Immature natural killer cell (primary cell): ENCODE data around the gene MSH5. TPM values are rescaled to one million over a fixed set of nuclear protein-coding genes. Genes with fewer than 3 reads are reported as not detected.

ENCODE experiments used
- DNase-seq, 3 donors: peaks; one replicate each; pipeline ENCODE4 v3.0.0; 2022; ENCODE audit warnings: mixed read lengths in 1 of 3
- H3K27ac Mint-ChIP-seq, 6 donors: one replicate each; pipeline ENCODE4 v1.8.0; 2020; ENCODE audit warnings: mixed read lengths in 6 of 6, mild to moderate bottlenecking in 5 of 6, inconsistent platforms in 4 of 6, moderate library complexity in 3 of 6
- H3K27me3 Mint-ChIP-seq, 3 donors: one replicate each; pipeline ENCODE4 v1.8.0; 2020 to 2021; ENCODE audit warnings: low read depth in 3 of 3, mild to moderate bottlenecking in 3 of 3, mixed read lengths in 3 of 3, moderate library complexity in 3 of 3, inconsistent platforms in 1 of 3
- H3K36me3 Mint-ChIP-seq, 3 donors: one replicate each; pipeline ENCODE4 v1.8.0; 2020; ENCODE audit warnings: mixed read lengths in 3 of 3, inconsistent platforms in 2 of 3, mild to moderate bottlenecking in 2 of 3
- H3K4me1 Mint-ChIP-seq, 2 donors: one replicate each; pipeline ENCODE4 v1.8.0; 2020; ENCODE audit warnings: inconsistent platforms in 2 of 2, mild to moderate bottlenecking in 2 of 2, mixed read lengths in 2 of 2, moderate library complexity in 1 of 2
- H3K4me3 Mint-ChIP-seq, 5 donors: one replicate each; pipeline ENCODE4 v1.8.0; 2020; ENCODE audit warnings: mild to moderate bottlenecking in 5 of 5, mixed read lengths in 5 of 5, inconsistent platforms in 3 of 5, moderate library complexity in 3 of 5
- H3K9me3 Mint-ChIP-seq, 6 donors: one replicate each; pipeline ENCODE4 v1.8.0; 2020; ENCODE audit warnings: mild to moderate bottlenecking in 6 of 6, mixed read lengths in 6 of 6, inconsistent platforms in 4 of 6, moderate library complexity in 3 of 6
- polyA plus RNA-seq, 3 donors: library from polyadenylated mRNA; unstranded; fragments of 300-500 nt; fragmentation: Illumina TruSeq; gene quantifications; one replicate each; pipeline ENCODE4 v1.2.3, GENCODE V29; 2021

MSH5 gene
- polyA plus RNA-seq, 3 donors from 2014 or later = 2.1 to 2.5 TPM; not detected in 1

DNA sequence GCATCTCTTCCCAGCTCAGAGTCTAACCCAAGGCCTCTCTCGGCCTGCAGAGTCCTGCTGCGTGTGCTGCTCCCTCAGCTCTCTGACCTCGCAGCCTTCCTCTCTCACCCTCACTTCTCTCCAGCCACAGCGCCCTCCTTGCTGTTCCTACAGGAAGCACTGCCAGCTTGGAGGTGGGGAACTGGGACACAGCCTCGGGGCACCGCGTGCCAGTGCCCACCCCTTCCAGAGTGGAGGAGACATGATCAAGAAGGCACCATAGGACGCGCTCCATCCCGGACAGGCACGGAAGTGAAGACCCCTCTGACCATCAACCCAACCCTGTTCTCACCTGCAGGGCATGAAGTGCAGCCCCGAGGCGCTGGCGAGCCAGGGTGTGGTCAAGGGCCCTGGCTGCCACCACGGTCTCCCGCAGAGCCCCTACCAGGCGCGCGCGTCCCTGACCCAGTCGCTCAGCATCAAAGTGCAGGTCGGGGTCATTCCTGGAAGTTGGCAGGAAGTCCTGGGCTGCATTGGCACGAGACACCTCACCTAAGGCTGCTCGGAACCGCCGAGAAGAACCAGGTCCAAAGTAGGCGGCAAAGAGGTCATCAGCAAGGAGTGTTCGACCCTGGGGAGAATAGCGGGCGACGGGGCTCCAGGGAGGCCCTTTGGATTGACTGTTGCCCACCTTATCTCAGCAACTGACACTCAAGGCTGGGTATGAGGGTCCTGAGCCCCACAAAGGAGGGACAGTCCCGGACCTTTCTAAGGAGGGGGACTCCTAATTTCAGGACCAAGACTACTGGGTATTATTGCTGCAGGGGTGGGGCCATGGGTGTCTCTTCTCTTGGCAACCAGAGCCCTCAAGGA lies 36.1 kb downstream of the MSH5 start:
- Mint-ChIP-seq H3K9me3 (no peaks in the 10 kb centered on the region), H3K36me3 (peaks cover 0 to under 1% (median 0%) of the 10 kb centered on the region in 3 donors), H3K4me1 (peaks cover 23 to 40% of the 10 kb centered on the region in 2 donors)

DNA sequence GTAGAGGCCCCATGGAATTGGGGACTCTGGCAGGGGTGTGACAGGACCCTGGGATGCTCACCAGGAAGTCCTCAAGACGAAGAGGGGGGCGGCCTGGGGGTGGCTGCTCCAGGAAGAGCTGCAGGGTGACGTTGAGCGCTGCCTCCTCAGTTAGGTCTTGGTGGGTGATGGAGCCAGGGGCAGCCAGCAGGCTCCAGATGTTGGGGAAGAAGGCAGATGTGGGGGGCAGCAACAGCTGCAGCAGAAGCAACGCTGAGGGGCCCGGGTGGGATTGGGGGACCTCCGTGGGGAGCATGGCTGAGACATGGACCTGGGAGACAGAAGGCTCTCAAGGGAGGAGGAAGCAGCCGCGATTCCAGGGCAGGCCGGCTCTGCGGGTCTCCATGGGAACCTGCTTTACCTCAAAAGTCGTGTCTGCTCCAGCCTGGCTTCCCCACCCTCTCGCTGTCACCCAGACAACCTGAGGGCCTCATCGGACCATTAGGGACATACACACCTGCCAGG lies 36.7 kb downstream of the MSH5 start:
- peak overlapping the region in 3 of 5 donors; percentile 11 to 38 (median 17) for H3K4me3 Mint-ChIP-seq
- H3K36me3 Mint-ChIP-seq = peaks cover 0 to 3% (median 0%) of the 10 kb centered on the region in 3 donors
- H3K9me3 Mint-ChIP-seq = no peaks in the 10 kb centered on the region
- H3K27me3 Mint-ChIP-seq = peaks cover 0 to 2% (median 2%) of the 10 kb centered on the region in 3 donors
- peaks cover 17 to 34% of the 10 kb centered on the region in 2 donors for H3K4me1 Mint-ChIP-seq
- H3K27ac Mint-ChIP-seq = peak overlapping the region in 4 of 6 donors; percentile 7 to 57 (median 32)
- no peak for DNase-seq

More for the DNA sequence above, 36.1 kb downstream of the MSH5 start:
- H3K4me3 Mint-ChIP-seq = peak overlapping the region in 2 of 5 donors; percentile 17 to 38
- H3K27ac Mint-ChIP-seq = peak overlapping the region in 4 of 6 donors; percentile 2 to 66 (median 44)
- peaks cover 0 to 2% (median 2%) of the 10 kb centered on the region in 3 donors for H3K27me3 Mint-ChIP-seq
- no peak for DNase-seq

DNA sequence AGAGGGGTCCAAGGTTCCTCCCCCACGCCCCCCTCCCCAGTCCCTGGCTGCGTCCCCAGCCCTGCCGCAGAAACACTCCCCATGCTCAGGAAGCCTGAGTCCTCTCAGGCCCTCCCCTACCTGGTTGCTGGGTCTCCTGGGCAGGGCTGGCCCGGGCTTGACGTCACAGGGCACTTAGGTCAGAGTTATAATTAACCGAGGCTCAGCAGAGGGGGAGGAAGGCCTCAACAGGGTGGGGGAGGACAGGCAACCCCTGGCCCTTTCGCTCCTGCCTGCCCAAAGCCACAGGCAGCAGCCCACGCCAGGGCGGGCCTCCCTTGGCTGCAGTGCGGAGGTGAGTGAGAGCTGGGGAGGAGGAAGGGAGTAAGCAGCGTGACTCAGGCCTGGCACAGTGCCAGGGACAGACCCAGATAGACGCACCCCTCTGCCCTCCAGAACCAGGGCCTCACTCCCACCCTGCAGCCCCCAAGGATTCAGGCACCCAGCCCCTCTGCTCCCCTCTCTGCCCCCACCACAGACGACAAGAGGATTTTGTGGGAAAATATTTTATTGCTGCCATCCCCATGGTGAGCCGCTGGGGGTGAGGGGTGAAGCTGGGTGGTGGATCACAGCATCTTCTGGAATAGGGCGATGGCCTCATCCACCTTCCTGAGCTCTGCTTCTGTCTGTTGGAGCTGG lies 37.3 kb downstream of the MSH5 start, which contains the start of gene VWA7:
Gene VWA7, minus strand, starts transcription at position 340 of the 678 bp plus-strand sequence. CDS start 549 bp downstream, outside the sequence.
- peak within 1 kb of the TSS; percentile 24 to 57 (median 42) for H3K27ac Mint-ChIP-seq
- peak within 1 kb of the TSS in 3 of 5 donors; percentile 35 to 56 (median 38) for H3K4me3 Mint-ChIP-seq
- peaks cover 0 to 2% (median 2%) of the 10 kb centered on the region in 3 donors for H3K27me3 Mint-ChIP-seq
- peaks cover 16 to 31% of the 10 kb centered on the region in 2 donors for H3K4me1 Mint-ChIP-seq
- DNase-seq = peak; percentile 59 to 67 (median 64)
- H3K36me3 Mint-ChIP-seq = peaks cover 0 to 3% (median 0%) of the 10 kb centered on the region in 3 donors
- H3K9me3 Mint-ChIP-seq = no peaks in the 10 kb centered on the region

DNA sequence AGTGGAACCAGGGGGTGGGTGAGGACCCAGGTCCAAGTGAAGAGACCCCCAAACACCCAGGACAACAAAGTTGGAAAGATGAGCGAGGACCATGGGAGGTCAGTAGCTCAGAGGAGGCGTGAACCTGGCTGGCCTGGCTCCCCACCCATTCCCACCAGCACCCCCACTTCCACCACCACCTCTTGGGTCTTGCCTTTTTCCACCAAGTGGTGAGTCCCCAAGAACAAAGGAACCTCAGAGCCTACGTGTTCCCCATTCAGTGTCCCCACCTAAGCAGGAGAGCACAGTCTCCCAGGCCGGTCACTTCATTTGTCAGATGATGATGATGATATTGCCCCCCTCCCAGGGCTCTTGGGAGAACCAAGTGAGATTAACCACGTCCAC lies 37.9 kb downstream of the MSH5 start:
- Mint-ChIP-seq H3K9me3 (no peaks in the 10 kb centered on the region), H3K27ac (peak overlapping the region in 4 of 6 donors; percentile 24 to 49 (median 40)), H3K4me3 (no peak overlapping the region), H3K36me3 (peaks cover 0 to 4% (median 0%) of the 10 kb centered on the region in 3 donors), H3K4me1 (peaks cover 14 to 27% of the 10 kb centered on the region in 2 donors), H3K27me3 (peaks cover 0 to 2% (median 2%) of the 10 kb centered on the region in 3 donors)
- no peak for DNase-seq

DNA sequence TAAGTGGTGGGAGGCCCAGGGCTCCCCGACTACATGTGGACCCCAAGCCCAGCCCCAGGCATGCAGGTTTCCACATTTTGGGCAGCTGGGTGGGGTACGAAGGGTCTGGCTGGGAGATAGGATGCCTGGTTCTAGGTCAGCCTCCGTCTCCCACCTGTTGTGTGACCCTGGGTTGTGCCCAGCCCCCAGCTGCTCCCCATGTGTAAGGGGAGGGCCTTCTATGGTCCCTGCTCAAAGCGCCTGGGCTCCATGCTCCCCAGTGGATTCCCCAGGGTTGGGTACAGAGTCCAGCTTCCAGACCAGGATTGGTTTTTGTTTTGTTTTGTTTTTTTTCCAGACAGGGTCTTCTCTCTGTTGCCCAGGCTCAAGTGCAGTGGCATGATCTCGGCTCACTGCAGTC lies 38.4 kb downstream of the MSH5 start:
- Mint-ChIP-seq H3K27ac (no peak overlapping the region), H3K4me1 (peaks cover 10 to 22% of the 10 kb centered on the region in 2 donors), H3K9me3 (no peaks in the 10 kb centered on the region), H3K4me3 (no peak overlapping the region), H3K36me3 (peaks cover 0 to 8% (median 0%) of the 10 kb centered on the region in 3 donors), H3K27me3 (peaks cover 0 to 4% (median 0%) of the 10 kb centered on the region in 3 donors)
- DNase-seq = no peak

DNA sequence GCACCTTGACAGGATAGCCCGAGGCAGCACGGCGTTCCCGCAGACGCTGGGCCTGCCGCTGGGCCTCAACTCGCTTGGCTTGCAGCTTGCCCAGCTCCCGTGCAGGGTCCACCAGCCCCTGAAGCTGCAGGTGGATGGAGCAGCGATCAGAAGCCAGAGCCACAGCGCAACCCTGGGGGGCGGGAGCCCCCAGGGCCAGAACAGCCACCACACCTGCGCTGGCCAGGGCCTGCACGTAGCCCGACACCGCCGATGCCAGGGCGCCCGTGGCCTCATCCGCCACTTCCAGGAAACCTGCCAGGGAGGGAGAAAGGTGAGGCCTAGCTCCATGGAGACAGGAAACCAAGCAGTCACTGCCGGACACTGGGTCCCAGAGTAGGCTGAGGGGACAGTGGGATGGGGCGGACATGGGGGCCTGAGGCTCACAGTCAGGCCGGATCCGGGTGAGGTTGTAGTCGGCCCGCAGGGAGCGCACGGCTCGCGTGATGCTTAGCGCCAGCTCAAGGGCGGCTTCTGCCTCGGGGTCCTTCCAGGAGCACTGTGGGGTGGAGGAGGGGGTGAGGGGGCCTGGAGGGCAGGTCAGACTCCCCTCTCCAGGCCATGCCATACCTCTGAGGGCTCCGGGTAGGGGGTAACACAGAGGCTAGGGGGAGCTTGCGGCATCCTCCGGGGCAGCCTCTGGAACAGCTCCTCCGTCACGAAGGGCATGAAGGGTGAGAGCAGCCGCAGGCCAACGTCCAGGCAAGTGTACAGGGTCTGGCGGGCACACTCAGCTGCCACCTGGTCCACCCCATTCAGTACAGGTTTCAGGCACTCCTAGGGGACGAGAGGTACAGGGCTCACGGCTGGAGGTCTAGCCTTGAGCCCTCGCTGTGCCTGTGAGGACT lies 39.4 kb downstream of the MSH5 start:
- H3K4me1 Mint-ChIP-seq = peaks cover 10 to 20% of the 10 kb centered on the region in 2 donors
- DNase-seq = no peak
- H3K27me3 Mint-ChIP-seq = peaks cover 0 to 4% (median 0%) of the 10 kb centered on the region in 3 donors
- H3K36me3 Mint-ChIP-seq = peaks cover 0 to 12% (median 0%) of the 10 kb centered on the region in 3 donors
- H3K4me3 Mint-ChIP-seq = no peak overlapping the region
- H3K27ac Mint-ChIP-seq = no peak overlapping the region
- H3K9me3 Mint-ChIP-seq = no peaks in the 10 kb centered on the region

DNA sequence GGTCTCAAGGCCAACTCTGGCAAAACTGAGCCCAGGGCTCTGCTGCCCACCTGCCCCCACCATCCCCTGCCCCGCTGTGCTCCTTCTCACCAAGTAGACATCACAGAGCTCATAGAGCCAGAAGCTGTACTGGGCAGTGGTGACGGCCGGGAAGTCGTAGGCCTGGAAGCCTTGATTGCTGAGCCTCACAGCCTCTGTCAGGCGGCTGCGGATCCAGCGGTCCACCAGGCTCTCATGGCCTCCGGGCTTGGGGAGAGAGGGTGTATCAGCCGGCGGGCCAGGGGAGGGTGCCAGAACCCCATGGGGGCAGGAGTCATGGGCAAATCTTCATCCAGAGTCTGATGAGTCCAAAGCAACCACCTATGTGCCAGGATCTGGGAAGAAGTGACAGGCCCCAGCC lies 40.1 kb downstream of the MSH5 start:
- no peak for DNase-seq
- H3K9me3 Mint-ChIP-seq = no peaks in the 10 kb centered on the region
- peaks cover 0 to 18% (median 4%) of the 10 kb centered on the region in 3 donors for H3K36me3 Mint-ChIP-seq
- H3K27me3 Mint-ChIP-seq = peaks cover 0 to 4% (median 0%) of the 10 kb centered on the region in 3 donors
- H3K27ac Mint-ChIP-seq = no peak overlapping the region
- H3K4me3 Mint-ChIP-seq = no peak overlapping the region
- peaks cover 10 to 20% of the 10 kb centered on the region in 2 donors for H3K4me1 Mint-ChIP-seq

DNA sequence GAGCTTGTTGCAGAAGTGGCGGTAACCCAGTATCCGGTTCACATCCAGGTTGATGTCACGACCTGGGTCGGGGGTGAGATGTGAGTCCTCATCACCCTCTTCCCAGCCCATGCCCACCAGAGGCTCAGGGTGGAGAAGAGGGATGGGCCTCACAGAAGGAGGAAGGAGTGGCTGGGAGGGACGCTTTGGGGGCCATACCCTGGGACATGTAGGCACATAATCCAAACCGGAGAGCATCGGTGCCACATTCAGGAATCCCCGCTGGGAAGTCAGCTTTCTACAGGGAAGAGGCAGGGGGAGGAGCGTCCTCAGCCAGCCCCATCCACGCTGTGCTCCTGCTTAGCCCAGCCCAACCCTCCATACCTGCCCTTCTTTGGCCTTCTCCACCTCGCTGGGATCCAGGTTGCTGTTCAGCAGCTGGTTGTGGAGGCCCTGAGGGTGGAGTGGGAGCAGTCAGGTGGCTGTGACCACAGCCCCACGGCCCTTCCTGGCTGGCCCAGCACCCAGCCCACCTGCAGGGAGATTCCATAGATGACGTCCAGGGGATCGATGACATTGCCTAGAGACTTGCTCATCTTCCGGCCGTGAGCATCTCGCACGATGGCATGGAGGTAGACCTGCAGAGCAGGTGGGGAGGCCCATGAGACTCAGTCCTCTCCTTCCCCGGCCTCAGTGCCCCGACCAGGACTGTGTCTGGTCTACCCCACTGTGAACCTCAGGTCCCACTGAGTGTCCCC lies 40.9 kb downstream of the MSH5 start:
- peaks cover 0 to 2% (median 0%) of the 10 kb centered on the region in 3 donors for H3K27me3 Mint-ChIP-seq
- H3K36me3 Mint-ChIP-seq = peaks cover 0 to 18% (median 4%) of the 10 kb centered on the region in 3 donors
- H3K9me3 Mint-ChIP-seq = no peaks in the 10 kb centered on the region
- peaks cover 10 to 16% of the 10 kb centered on the region in 2 donors for H3K4me1 Mint-ChIP-seq
- no peak overlapping the region for H3K27ac Mint-ChIP-seq
- H3K4me3 Mint-ChIP-seq = no peak overlapping the region
- DNase-seq = no peak

DNA sequence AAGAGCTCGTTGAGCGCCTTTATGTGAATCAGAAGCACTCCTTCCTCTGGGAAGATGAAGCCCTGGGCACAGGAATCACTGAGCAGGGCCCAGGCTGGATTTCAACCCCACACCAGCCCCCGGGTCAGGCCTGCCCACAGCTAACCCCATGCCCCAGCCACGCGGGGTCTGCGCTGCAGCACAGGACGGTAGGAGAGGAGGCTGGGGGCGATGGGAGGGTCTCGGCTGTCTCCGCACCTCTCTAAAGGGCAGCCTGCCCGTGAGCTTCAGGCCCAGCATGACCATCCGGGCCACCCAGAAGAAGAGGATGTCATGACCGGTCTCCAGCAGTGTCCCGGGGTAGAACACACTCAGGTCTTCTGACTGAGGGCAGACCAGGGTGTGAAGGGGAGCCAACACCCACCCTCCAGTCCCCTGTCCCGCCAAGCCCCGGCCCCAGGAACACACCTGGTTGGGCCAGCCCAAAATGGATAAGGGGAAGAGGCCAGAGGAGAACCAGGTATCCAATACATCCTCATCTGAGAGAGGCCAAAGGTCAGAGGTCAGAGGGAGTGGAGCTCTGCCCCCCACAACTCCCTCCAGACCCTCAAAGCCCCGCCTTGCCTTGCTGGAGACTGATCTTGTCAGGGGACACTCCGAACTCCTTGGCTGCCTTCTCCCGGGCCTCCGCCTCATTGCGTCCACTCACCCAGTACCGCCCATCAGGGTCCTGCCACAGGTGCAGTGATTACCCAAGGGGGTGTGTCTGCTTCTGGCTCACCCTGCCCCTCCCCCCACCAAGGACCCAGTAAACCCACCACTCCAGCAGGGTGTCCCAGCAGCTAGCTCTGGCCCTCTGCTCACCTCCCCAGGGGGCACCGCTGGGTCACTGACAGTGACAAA lies 41.7 kb downstream of the MSH5 start:
- Mint-ChIP-seq H3K9me3 (no peaks in the 10 kb centered on the region), H3K27me3 (peaks cover 0 to 2% (median 0%) of the 10 kb centered on the region in 3 donors), H3K27ac (no peak overlapping the region), H3K4me1 (peaks cover 10 to 12% of the 10 kb centered on the region in 2 donors), H3K36me3 (peaks cover 0 to 18% (median 4%) of the 10 kb centered on the region in 3 donors), H3K4me3 (no peak overlapping the region)
- DNase-seq = no peak

DNA sequence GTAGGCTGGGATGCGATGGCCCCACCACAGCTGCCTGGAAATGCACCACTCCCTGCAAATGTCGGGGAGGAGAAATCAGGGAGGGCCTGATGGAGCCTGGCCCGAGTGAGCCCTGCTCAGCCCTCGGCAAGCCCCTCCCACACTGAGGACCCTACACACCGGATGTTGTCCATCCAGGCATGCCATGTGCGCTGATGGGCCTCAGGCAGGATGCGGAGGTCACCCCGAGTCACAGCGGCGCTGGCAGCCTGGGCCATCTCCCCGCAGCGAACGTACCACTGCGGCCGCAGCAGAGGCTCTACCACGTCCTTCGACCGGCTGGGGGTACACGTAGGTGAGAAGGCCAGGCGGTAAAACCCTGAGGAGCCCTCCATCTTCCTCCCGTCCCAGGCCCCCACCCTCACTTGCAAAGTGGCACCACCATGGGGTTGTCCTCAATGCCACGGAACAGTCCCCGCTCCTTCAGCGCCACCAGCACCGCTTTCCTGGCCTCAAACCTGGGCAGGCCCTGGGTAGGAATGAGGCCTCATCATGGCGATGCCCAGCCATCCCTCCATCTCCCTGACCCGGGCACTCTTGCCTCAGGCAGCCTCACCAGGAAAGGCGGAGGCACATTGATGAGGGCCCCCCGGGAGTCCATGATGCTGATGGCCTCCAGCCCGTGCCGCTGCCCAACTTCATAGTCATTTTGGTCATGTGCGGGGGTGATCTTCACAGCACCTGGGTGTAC lies 42.5 kb downstream of the MSH5 start:
- no peak for DNase-seq
- H3K4me1 Mint-ChIP-seq = peaks cover 5 to 6% of the 10 kb centered on the region in 2 donors
- peaks cover 0 to 2% (median 0%) of the 10 kb centered on the region in 3 donors for H3K27me3 Mint-ChIP-seq
- H3K4me3 Mint-ChIP-seq = no peak overlapping the region
- H3K27ac Mint-ChIP-seq = no peak overlapping the region
- peaks cover 0 to 18% (median 4%) of the 10 kb centered on the region in 3 donors for H3K36me3 Mint-ChIP-seq
- no peaks in the 10 kb centered on the region for H3K9me3 Mint-ChIP-seq
